Tibial artery (tissue), 4 donors: ENCODE results near the gene ZNF780B.

Source experiments
- DNase-seq, 2 donors: peaks; one replicate each; pipeline ENCODE4 v3.0.0-alpha.2; 2019
- H3K27ac ChIP-seq, 2 donors: fragments of 200-600 bp; sonication (generic) in 1 of 2; 1 replicate in 1 of 2; 2 replicates in 1 of 2; pipeline ENCODE4 v1.5.1; 2018 to 2019; ENCODE audit warnings: mild to moderate bottlenecking in 1 of 2
- H3K27me3 ChIP-seq, 2 donors: fragments of 200-600 bp; sonication (generic) in 1 of 2; one replicate each; pipeline versions ENCODE4 v1.5.1 to v1.6.0; 2016 to 2019
- H3K36me3 ChIP-seq, 3 donors: fragments of 200-600 bp; sonication (generic) in 2 of 3; one replicate each; pipeline ENCODE4 v1.5.1; 2016 to 2019; ENCODE audit warnings: mild to moderate bottlenecking in 2 of 3
- H3K4me1 ChIP-seq, 4 donors: fragments of 200-600 bp; sonication (generic) in 2 of 4; 1 replicate in 3 of 4; 2 replicates in 1 of 4; pipeline ENCODE4 v1.5.1; 2016 to 2019
- H3K4me3 ChIP-seq, 2 donors: fragments of 200-600 bp; sonication (generic) in 1 of 2; 1 replicate in 1 of 2; 2 replicates in 1 of 2; pipeline ENCODE4 v1.5.1; 2018 to 2019; ENCODE audit warnings: mild to moderate bottlenecking in 2 of 2
- H3K9me3 ChIP-seq, 3 donors: fragments of 200-600 bp; sonication (generic) in 1 of 3; one replicate each; pipeline ENCODE4 v1.5.1; 2016 to 2019
- CTCF ChIP-seq, 2 experiments: fragments of 200-600 bp in 1 of 2; fragments of 450-650 bp in 1 of 2; IDR thresholded peaks; one replicate each; pipeline ENCODE4 v1.5.1; 2017 to 2019; ENCODE audit warnings: antibody characterized with exemption in 2 of 2, mild to moderate bottlenecking in 1 of 2, moderate library complexity in 1 of 2
- intact Hi-C: fragments of 100-400 bp; cut with DNase I; formaldehyde crosslinking; loops from one replicate; pipeline ENCODE4 v1.15.0; 2023; ENCODE audit warnings: low total_unique reads

The ZNF780B gene

GRCh38 chr19:39982883-39983282 lies 73.1 kb downstream of the ZNF780B start:
- Histone ChIP-seq H3K4me1 (peaks cover 0 to 16% (median 6%) of the 10 kb centered on the region in 4 donors), H3K27ac (no peak overlapping the region), H3K27me3 (no peaks in the 10 kb centered on the region), H3K4me3 (no peak overlapping the region), H3K9me3 (peaks cover 0 to 33% (median 13%) of the 10 kb centered on the region in 3 donors), H3K36me3 (peaks cover 27 to 62% (median 48%) of the 10 kb centered on the region in 3 donors)
- intact Hi-C loops = no loop called here
- no peak for TF ChIP-seq CTCF (IDR thresholded peaks at IDR 0.05)
- DNase-seq = no peak
